ENCODE data around the gene EP400. TPM values are rescaled to one million over a fixed set of nuclear protein-coding genes. Genes with fewer than 3 reads are reported as not detected.

Gene EP400
- total and polyA plus RNA-seq, 4 donors = 11.4 to 47.8 (median 25.7) TPM

GRCh38 chr12:131939007-131939406 is 10.7 kb upstream of the EP400 start:
- no peak for ATAC-seq (ENCODE audit: insufficient read depth, low FRiP score)
- H3K36me3 ChIP-seq (ENCODE audit: control insufficient read depth in 4 of 4, insufficient read depth in 4 of 4, low read length in 4 of 4) = peaks cover 5 to 29% (median 12%) of the 10 kb centered on the region in 4 donors

GRCh38 chr12:131940141-131940547 is 9.6 kb upstream of the EP400 start:
- WGBS, 2 donors = 92 to 93% methylated on average over 8 of the region's 8 CpGs
- no peak overlapping the region for H3K9ac ChIP-seq (ENCODE audit: insufficient read depth in 1 of 2, low read length in 2 of 2)
- H3K4me1 ChIP-seq (ENCODE audit: control insufficient read depth in 5 of 5, insufficient read depth in 5 of 5, low read length in 5 of 5) = no peaks in the 10 kb centered on the region
- peaks cover 5 to 27% (median 9%) of the 10 kb centered on the region in 4 donors for H3K36me3 ChIP-seq (ENCODE audit: control insufficient read depth in 4 of 4, insufficient read depth in 4 of 4, low read length in 4 of 4)
- no peak overlapping the region for H3K4me3 ChIP-seq
- H3K27ac ChIP-seq (ENCODE audit: low read depth in 1 of 2, low read length in 1 of 2) = no peak overlapping the region
- DNase-seq = no peak
- peaks cover 0 to 4% (median 0%) of the 10 kb centered on the region in 4 donors for H3K9me3 ChIP-seq (ENCODE audit: control insufficient read depth in 4 of 4, insufficient read depth in 3 of 4, low read length in 3 of 4)
- no peak for TF ChIP-seq CTCF (IDR thresholded peaks at IDR 0.05; ENCODE audit: control extremely low read depth, extremely low read depth)
- H3K27me3 ChIP-seq (ENCODE audit: control insufficient read depth in 3 of 3, insufficient read depth in 3 of 3, low read length in 2 of 3) = no peaks in the 10 kb centered on the region
- ATAC-seq (ENCODE audit: insufficient read depth, low FRiP score) = no peak

More at GRCh38 chr12:131939007-131939406, 10.7 kb upstream of the EP400 start:
- H3K27ac ChIP-seq (ENCODE audit: low read depth in 1 of 2, low read length in 1 of 2) = no peak overlapping the region
- no peaks in the 10 kb centered on the region for H3K9me3 ChIP-seq (ENCODE audit: control insufficient read depth in 4 of 4, insufficient read depth in 3 of 4, low read length in 3 of 4)
- no peaks in the 10 kb centered on the region for H3K4me1 ChIP-seq (ENCODE audit: control insufficient read depth in 5 of 5, insufficient read depth in 5 of 5, low read length in 5 of 5)
- no peak for TF ChIP-seq CTCF (IDR thresholded peaks at IDR 0.05; ENCODE audit: control extremely low read depth, extremely low read depth)
- H3K27me3 ChIP-seq (ENCODE audit: control insufficient read depth in 3 of 3, insufficient read depth in 3 of 3, low read length in 2 of 3) = no peaks in the 10 kb centered on the region
- no peak overlapping the region for H3K4me3 ChIP-seq
- WGBS, 2 donors = 93 to 94% methylated on average over 16 of the region's 16 CpGs
- H3K9ac ChIP-seq (ENCODE audit: insufficient read depth in 1 of 2, low read length in 2 of 2) = no peak overlapping the region
- DNase-seq = no peak

- DNase-seq (no peak), ATAC-seq (ENCODE audit: insufficient read depth, low FRiP score) (no peak)
- peaks cover 5 to 27% (median 9%) of the 10 kb centered on the region in 4 donors for H3K36me3 ChIP-seq (ENCODE audit: control insufficient read depth in 4 of 4, insufficient read depth in 4 of 4, low read length in 4 of 4)
- no peak for TF ChIP-seq CTCF (IDR thresholded peaks at IDR 0.05; ENCODE audit: control extremely low read depth, extremely low read depth)
- H3K4me1 ChIP-seq (ENCODE audit: control insufficient read depth in 5 of 5, insufficient read depth in 5 of 5, low read length in 5 of 5) = no peaks in the 10 kb centered on the region
- no peak overlapping the region for H3K9ac ChIP-seq (ENCODE audit: insufficient read depth in 1 of 2, low read length in 2 of 2)
- 96% methylated on average over 46 of the region's 46 CpGs for WGBS, 2 donors
- H3K27ac ChIP-seq (ENCODE audit: low read depth in 1 of 2, low read length in 1 of 2) = no peak overlapping the region
- H3K9me3 ChIP-seq (ENCODE audit: control insufficient read depth in 4 of 4, insufficient read depth in 3 of 4, low read length in 3 of 4) = peaks cover 0 to 4% (median 0%) of the 10 kb centered on the region in 4 donors
- H3K27me3 ChIP-seq (ENCODE audit: control insufficient read depth in 3 of 3, insufficient read depth in 3 of 3, low read length in 2 of 3) = no peaks in the 10 kb centered on the region
- no peak overlapping the region for H3K4me3 ChIP-seq
Measured at GRCh38 chr12:131941116-131941986, 8.4 kb upstream of the EP400 start.
